ENCODE data around the gene LSMEM2. TPM values are rescaled to one million over a fixed set of nuclear protein-coding genes. Genes with fewer than 3 reads are reported as not detected.
A peak's percentile ranks its signal among the peaks of the same experiment; 100 is the strongest.

Gene LSMEM2
- total and polyA plus RNA-seq, 2 of the 8 experiments (the other 6 are each of a cell fraction or from before 2014, with no cell fraction given): 0.58 to 0.68 TPM

DNA sequence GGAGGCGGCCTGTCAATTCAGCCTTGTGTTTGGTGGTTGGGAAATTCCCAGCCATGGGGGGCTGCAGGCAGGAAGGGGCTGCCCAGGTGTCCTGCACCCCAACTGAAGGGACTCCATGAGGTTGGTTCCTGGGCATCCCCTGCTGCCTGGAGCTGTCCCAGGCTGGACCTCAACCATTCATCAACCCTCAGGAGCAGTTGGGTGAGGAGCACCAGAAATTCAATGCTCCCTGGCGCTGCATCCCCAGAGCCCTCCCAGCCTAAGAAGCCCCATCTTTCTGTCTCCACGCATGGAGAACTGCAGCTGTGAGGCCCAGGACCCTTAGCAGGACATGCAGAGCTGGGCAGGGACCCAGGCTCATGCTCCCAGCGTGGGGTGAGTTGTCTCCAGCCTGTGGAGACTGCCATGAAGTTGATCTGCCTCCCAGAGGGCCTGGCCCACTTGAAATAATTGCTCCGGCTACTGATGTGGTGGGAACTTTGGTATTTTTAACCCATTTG lies 17.9 kb upstream of the LSMEM2 start:
- Histone ChIP-seq H3K4me2 (ENCODE audit: insufficient read depth in 1 of 2, low read depth in 2 of 2, low read length in 2 of 2) (peak overlapping the region; percentile 40 to 73; a peak in 3 of 4 replicates), H3K27me3 (replicated peaks in 1 of 4; ENCODE audit: control insufficient read depth in 3 of 4, extremely low read depth in 1 of 4, insufficient read depth in 3 of 4, low read length in 3 of 4) (no peaks in the 10 kb centered on the region; a peak in 1 of 7 replicates), H3K4me3 (ENCODE audit: extremely low read depth in 1 of 4, insufficient read depth in 2 of 4, low read depth in 3 of 4, low read length in 4 of 4) (peak overlapping the region in 3 of 4 experiments; percentile 28 to 60 (median 40); a peak in 4 of 8 replicates), H2BK20ac (ENCODE audit: low read length) (no peak overlapping the region), H4K8ac (ENCODE audit: extremely low read depth, insufficient read depth, low read length) (peak overlapping the region; percentile 83; the same call in 1 of the 2 replicates), H3K18ac (ENCODE audit: extremely low read depth, low read length) (peak overlapping the region; percentile 84; the same call in 1 of the 2 replicates), H4K91ac (replicated peaks; ENCODE audit: insufficient read length, low read length) (peak overlapping the region; percentile 68), H2AK5ac (ENCODE audit: low read depth, low read length) (no peak overlapping the region), H3K27ac (ENCODE audit: low read depth, low read length) (no peak overlapping the region), H2BK12ac (ENCODE audit: low read depth, low read length) (peak overlapping the region; percentile 78; the same call in 1 of the 2 replicates), H2BK5ac (ENCODE audit: low read depth, low read length) (peak overlapping the region; percentile 27; the same call in 1 of the 2 replicates), H2AFZ (ENCODE audit: low read length) (no peak overlapping the region), H3K14ac (ENCODE audit: insufficient read length) (no peak overlapping the region), H2BK15ac (ENCODE audit: low read length) (peak overlapping the region; percentile 92), H4K5ac (ENCODE audit: insufficient read length, low read depth, low read length) (no peak overlapping the region), H4K20me1 (replicated peaks in 1 of 2; ENCODE audit: control insufficient read depth in 1 of 2, insufficient read depth in 2 of 2, low read length in 2 of 2) (peaks cover 2 to 7% of the 10 kb centered on the region in 2 experiments), H3K4ac (replicated peaks; ENCODE audit: insufficient read length, low read depth, low read length) (no peak overlapping the region), H3K23ac (ENCODE audit: insufficient read length) (no peak overlapping the region), H3K79me2 (ENCODE audit: control insufficient read depth in 1 of 2, insufficient read depth in 2 of 2, low read length in 2 of 2) (no peaks in the 10 kb centered on the region), H2BK120ac (replicated peaks; ENCODE audit: low read depth, low read length) (peak overlapping the region; percentile 67), H3K9ac (replicated peaks in 1 of 4; ENCODE audit: extremely low read depth in 1 of 4, low read depth in 3 of 4, low read length in 3 of 4) (0 out of 7 replicates have a peak overlapping the region, but pooled peaks of 2 of the 4 experiments have one; percentile 76 to 79), H3K4me1 (replicated peaks in 1 of 4; ENCODE audit: control insufficient read depth in 3 of 4, insufficient read depth in 4 of 4, low read length in 3 of 4) (peaks cover 0 to 33% (median 27%) of the 10 kb centered on the region in 4 experiments; a peak in 6 of 7 replicates), H3K36me3 (ENCODE audit: control insufficient read depth in 2 of 4, insufficient read depth in 4 of 4, low read length in 3 of 4) (peaks cover 12 to 23% (median 16%) of the 10 kb centered on the region in 4 experiments; a peak in 6 of 8 replicates), H3K79me1 (ENCODE audit: low read depth, low read length) (no peaks in the 10 kb centered on the region), H3K56ac (replicated peaks; ENCODE audit: insufficient read length, low read depth, low read length) (no peak overlapping the region), H3K9me3 (ENCODE audit: insufficient read depth in 2 of 2, low read depth in 1 of 2, low read length in 1 of 2) (no peaks in the 10 kb centered on the region), H3K23me2 (ENCODE audit: low read depth, low read length) (peaks cover 2% of the 10 kb centered on the region; the same call in 1 of the 2 replicates)
- FAIRE-seq: no peak
- whole genome bisulfite sequencing, 2 experiments (ENCODE audit: extremely low coverage in 1 of 2, insufficient coverage in 1 of 2, insufficient read length in 1 of 2, insufficient replicate concordance in 2 of 2, low coverage in 1 of 2, low lambda C conversion rate in 2 of 2, missing lambda C conversion rate in 1 of 2): 87% methylated on average over 5 of the region's 5 CpGs; no CpG with 5 or more reads in 1 of the 2 experiments
- no peak for DNase-seq (ENCODE audit: low read depth in 1 of 2, low spot score in 2 of 2)
- CTCF ChIA-PET (ENCODE audit: partially characterized antibody): interaction anchor here (1.1 to 53.5 kb wide), 7 partner anchors 9 to 68 kb away, joined by 3 to 2149 read pairs (median 142); partner anchors contain the start of genes GNAI2, GNAT1, HYAL2 and LSMEM2
- POLR2A ChIA-PET (ENCODE audit: partially characterized antibody): interaction anchor here (0.8 to 4.3 kb wide), 13 partner anchors 10 to 134 kb away, joined by 3 to 35 read pairs (median 4); partner anchors contain the start of genes HYAL3, IFRD2, NAA80 and SEMA3B
- no peak for TF ChIP-seq KDM5A (IDR thresholded peaks at IDR 0.05; ENCODE audit: low read length)
- TF ChIP-seq EGR1 (IDR thresholded peaks at IDR 0.05; ENCODE audit: borderline replicate concordance, low read depth, low read length): no peak
- TF ChIP-seq SP4 (IDR thresholded peaks at IDR 0.05; ENCODE audit: low read length): no peak
- TF ChIP-seq TBP (IDR thresholded peaks at IDR 0.05; ENCODE audit: low read depth, low read length): no peak
- no peak for TF ChIP-seq JUND (IDR thresholded peaks at IDR 0.05; ENCODE audit: low read length)
- TF ChIP-seq RXRA (IDR thresholded peaks at IDR 0.05; ENCODE audit: insufficient read depth, low read depth, low read length): no peak
- TF ChIP-seq BACH1 (IDR thresholded peaks at IDR 0.05; ENCODE audit: low read length): no peak
- TF ChIP-seq RAD21 (IDR thresholded peaks at IDR 0.05 in 1 of 2, conservative IDR thresholded peaks at IDR 0.05 in 1 of 2; ENCODE audit: low read depth in 2 of 2, low read length in 2 of 2): no peak
- no peak for TF ChIP-seq ZNF274 (IDR thresholded peaks at IDR 0.05; ENCODE audit: borderline replicate concordance, extremely low read depth, low read length)
- TF ChIP-seq RFX5 (IDR thresholded peaks at IDR 0.05; ENCODE audit: borderline replicate concordance, low read depth, low read length): no peak
- no peak for TF ChIP-seq BRCA1 (IDR thresholded peaks at IDR 0.05; ENCODE audit: low read depth, low read length)
